Activated CD8-positive, alpha-beta memory T cell treated with anti-CD3 and anti-CD28 coated beads for 24 hours (primary cell): ENCODE results near the gene GSG1L.
A peak's percentile ranks its signal among the peaks of the same experiment; 100 is the strongest.

ENCODE experiments used
- DNase-seq: peaks from one replicate; pipeline ENCODE4 v3.0.0-alpha.2; 2020

The GSG1L gene

DNA sequence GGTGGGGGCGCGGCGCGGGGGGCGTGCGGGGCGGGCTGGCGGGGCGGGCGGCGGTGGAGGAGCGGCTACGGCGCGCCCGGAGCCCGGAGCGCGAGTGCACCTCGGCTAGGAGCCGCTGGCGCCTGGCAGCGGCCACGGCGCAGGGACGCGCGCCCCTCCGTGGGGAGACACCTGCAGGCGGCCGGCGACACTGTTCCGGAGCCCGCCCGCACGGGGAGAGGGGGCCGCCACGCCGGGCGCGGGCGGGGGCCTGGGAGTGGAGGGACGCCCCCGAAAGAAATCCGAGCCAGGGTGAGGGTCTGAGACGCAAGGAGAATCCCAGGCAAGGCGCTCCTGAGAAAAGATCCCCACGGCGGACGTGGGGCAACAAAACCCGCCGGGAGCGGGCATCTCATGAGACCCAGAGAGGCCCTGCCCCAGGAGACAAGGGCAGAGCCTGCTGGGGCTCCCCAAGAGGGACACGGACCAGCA lies at the start of gene GSG1L:
TSS of gene GSG1L (minus strand) at position 124 of the 471 bp plus-strand sequence. CDS start 290 bp downstream, outside the sequence.
- no peak for DNase-seq

DNA sequence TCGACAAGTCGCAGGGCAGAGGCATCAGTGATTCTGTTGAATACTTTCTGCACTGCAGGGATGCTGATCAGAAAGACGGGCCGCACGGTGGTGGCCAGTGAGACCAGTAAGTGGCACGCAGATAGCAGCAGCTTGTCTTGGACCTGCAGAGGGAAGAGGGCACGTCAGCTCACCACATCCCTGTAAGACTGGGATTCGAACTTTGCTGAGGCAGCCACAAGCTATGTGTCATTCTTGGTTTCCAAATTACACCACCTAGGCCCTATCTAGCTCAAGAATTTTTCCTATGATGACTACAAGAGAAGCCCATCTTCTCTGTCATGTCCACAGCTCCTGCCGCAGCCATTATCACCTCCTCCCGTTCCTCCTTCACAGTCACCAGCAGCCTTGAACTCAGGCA lies 49.4 kb upstream of the GSG1L start:
- peak; percentile 49 for DNase-seq

DNA sequence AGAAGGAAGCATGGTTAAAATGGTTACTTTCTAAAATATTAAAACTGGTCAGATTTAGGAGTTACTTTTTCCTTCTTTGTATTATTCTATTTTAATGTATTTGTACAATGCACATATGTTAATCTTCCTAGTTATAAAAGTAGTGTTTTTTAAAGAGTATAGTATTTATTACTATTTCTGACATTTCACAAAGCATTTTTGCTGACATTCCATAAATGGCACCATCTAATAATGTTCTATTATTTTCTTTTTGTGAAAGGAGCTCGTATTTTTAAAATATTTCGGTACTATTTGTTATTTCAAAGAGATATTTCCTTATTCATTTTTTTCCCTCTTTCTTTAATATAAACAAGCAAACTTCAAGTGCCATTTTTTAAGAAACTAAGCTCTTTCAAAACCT lies 47.5 kb upstream of the GSG1L start:
- DNase-seq: no peak

DNA sequence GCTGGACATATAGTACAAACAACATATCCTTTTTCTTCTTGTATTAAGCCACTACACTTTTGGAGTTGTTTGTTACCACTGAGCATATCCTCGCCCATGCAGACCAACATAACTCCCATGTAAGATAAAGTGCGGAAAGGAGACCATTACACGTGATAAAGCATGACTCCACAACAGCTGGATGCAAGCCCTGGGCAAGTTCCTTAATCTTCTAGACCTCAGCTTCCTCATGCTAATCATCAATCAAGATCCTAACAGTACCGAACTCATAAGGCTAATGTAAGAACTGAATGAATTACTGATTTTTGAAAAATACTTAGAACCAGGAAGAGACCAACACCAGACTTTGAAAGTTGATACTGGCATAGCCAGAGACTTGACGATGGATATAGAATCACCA lies 47.0 kb upstream of the GSG1L start:
- no peak for DNase-seq

DNA sequence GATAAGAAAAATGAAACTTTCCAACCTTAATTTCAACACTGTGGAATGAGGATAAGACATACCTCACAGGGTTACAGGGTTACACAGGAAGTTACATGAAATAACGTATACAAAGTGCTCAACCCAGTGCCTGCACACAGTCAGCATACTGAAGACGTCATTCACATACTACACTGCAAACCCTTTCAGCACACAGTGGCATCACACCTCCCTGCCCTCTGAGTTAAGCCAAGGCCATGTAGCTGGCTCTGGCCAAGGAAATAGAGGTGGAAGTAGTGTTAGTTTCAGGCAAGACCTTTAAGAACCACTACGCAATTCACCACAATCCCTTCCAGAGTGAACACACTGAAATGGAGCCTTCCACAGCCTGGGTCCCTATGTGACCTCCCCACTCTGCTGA lies 46.6 kb upstream of the GSG1L start:
- DNase-seq: peak; percentile 40

DNA sequence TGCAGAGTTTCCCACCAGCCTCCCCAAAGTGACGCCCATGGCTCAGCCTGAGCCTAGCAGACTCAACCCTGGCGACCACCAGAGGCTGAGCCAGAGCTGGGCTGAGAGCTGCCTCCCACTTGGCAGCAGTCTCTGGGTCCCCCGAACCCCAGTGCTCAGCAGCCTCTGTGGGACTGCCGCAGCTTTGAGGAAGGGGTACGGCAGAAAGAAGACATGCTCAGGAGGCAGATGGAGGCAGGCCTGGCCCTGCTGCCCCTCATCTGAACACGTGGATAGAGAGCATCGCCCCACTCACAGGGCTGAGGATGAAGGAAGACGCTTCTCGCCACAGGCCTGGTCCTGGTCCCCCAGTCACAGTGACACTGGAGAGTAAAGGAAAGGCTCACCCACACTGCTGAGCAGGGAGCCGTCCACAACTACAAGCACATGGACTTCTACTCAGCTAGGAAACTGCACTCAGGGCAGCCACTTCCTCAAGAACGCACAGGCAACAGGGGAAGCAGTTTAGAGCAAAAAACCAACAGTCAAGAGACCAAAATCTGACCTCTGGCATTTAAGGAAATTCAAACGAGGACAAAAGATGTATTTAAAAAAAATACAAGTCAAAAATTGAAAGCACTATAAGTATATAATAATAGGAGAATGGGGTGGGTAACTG lies 45.2 kb upstream of the GSG1L start:
- peak; percentile 40 for DNase-seq

DNA sequence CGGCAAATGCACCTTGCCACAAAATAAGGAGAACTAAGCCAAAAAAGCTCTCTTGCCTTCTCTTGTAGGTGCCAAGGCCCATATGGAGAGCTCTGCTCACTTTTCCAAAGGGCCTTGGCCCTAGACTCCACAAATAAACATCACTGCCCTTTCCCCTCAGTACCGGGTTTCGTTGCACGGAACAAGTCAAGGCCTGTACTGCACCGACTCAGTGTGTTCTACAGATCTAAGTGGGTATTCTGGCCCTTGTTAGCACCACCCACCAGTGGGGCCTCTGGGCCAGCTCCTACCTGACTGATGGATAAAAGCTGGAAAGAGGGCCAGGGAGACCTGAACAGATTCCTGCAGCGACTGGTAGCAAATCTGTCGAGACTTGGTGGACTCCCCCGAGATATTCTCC lies 43.7 kb upstream of the GSG1L start:
- DNase-seq: no peak

DNA sequence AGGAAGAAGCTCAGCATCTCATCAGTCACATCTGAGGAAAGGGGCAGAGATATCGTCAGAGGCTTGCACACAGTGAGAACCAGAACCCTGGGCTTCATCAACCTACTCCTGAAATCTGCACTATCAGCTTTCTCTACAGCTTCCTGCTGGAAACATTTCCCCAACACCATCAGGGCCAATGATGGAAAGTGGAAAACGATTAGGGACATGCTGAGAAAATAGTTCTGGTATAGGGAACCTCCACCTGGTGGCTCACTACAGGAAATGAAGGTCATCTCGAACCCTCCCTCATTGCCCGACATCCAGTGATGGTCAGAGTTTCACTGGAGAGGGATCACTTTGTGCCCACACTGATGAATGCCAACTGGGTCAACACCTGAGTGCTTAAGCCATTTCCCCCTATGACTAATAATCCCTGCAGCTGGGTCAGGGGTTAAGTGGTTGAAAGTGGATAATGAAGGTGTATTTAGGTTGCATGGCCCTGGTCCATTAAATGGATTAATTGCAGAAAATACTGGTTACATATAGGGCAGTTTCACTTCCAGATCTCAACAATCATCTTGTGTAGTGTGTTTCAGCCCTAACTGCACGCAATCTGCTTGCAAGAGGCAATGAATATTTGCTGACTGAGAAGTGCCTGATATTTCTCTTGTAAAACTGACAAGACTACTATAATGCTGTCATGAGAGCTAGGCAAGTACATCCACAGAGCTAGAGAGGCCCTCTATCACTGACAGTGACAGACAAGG lies 43.1 kb upstream of the GSG1L start:
- DNase-seq: no peak

DNA sequence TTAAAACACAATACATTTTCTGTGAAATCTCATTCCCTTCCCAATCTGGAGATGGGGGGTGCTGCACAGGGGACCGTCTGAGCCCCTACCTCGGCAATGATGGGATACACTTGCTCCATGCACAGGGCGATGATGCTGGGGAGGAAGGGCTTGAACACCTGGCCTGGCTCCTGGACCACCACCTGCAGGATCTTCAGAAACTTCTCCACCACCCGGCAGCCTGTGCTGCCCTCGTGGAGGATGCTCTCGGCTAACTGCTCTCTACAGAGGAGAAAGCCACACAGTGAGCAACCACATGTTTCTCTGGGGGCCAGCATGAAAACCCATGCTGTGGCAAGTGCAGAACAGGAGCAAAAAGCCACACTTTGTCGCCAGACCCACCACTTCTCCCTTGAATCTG lies 42.4 kb upstream of the GSG1L start:
- DNase-seq: no peak

DNA sequence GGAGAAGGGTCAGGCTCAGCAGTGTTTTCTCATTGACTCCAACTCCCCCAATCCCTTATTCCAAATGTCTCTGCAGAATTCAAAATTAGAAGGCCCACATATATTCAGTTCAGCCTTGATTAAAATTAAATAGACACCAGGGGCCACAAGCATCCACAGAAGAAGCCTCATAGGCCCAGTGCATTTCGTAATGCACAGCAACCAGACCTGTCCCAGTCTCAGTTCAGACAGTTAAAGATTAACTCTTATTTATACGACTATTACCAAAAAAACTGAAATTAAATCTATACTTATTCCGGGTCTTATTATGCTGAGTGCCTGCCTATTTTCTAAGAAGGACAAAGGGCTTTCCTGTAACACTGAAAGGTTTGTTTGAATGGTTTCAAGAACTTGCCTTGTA lies 41.8 kb upstream of the GSG1L start:
- no peak for DNase-seq

DNA sequence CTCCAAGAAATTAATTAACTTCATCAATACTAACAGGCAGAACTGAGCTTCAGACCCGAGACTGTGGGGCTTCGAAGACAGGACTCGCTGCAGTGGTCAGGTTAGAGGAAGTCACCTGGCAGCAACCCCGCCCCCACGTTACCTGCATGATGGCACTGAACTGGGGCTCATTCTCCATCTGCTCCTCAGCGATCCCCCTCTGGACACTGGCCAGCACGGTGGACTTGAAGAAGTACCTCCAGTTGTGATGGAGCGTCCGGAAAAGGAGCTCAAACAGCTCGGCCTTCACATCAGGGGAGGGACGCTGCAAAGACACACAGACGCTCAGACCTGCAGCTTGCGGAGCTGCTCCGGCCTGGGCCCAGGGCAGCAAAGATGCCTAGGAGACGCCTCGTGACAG lies 40.9 kb upstream of the GSG1L start:
- no peak for DNase-seq

DNA sequence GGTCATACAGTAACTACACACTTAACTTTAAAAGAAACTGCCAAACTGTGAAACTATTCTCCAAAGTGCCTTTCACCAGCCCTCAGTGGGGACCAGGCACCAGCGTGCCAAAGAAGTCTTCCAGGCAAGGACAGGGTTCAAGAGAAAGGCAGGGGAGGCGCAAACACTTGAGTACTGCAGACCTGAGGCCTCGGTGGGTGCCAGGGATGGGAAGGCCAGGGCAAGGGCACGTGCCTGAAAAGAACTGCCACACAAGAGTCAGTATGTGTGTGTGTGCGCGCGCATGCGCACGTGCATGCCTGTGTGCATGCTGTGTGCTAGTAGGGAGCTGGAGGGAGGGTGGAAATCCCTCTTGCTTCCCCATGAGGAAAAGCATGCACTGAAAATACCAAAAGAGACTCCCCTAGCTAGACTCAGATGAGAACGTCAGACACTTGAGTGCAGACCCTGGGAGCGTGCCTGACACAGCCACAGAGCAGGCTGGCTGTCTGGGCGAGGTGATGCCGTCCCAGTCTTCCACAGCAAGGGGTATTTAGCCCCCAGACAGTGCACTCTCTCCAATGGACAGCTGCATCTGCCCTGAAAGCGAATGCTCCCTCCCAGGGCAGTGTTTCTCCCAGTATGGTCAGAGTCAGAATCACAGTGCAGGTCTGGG lies 40.1 kb upstream of the GSG1L start:
- DNase-seq: no peak

DNA sequence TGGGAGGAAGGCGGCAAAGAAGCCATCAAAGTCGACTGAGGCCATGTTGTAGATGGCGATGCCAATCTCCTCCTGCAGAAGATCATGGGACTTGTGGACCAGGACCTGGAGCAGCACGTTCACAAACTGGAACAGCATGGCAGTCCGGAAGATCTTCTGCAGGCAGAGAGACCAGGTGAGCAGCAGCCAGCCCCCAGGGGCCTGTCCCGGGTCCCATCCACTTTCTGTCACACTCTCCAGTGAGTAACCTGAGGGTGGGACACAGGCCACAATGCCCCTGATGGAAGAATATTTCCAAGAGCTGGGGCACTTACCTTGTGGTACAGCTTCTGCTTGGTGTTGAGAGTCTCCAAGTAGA lies 38.0 kb upstream of the GSG1L start:
- no peak for DNase-seq

DNA sequence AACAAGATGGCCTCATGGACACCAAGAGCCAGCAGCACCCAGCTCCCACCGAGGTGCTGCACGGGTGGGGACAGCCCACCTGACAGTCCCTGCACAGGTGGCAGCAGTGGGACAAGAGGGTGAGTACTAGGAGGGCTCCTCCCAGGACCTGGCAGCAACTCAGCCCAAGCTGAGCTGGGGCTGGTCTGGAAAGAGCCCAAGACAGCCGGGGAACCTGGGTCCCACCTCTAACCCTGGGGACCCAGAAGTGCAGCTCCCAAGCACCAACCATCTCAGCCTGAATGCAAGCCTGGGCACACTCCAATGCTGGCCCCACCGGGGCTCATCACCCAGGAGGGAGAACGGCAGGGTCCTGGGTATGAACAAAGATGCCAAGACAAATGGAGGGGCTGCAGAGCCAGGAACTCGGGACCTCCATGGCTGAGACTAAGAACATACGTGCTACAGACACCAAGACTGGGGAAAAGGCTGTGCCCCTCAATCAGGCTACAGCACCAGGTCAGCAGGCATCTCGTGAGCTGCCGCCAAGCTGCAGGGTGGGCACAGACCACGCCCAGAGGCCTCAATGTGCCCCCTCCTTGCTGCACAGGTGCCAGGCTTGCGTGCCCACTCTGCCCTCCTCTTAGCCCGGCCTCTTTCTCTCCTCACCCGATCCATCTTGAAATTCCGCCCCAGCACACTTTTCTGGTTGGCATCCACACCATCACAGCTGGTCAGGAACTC lies 37.5 kb upstream of the GSG1L start:
- no peak for DNase-seq

DNA sequence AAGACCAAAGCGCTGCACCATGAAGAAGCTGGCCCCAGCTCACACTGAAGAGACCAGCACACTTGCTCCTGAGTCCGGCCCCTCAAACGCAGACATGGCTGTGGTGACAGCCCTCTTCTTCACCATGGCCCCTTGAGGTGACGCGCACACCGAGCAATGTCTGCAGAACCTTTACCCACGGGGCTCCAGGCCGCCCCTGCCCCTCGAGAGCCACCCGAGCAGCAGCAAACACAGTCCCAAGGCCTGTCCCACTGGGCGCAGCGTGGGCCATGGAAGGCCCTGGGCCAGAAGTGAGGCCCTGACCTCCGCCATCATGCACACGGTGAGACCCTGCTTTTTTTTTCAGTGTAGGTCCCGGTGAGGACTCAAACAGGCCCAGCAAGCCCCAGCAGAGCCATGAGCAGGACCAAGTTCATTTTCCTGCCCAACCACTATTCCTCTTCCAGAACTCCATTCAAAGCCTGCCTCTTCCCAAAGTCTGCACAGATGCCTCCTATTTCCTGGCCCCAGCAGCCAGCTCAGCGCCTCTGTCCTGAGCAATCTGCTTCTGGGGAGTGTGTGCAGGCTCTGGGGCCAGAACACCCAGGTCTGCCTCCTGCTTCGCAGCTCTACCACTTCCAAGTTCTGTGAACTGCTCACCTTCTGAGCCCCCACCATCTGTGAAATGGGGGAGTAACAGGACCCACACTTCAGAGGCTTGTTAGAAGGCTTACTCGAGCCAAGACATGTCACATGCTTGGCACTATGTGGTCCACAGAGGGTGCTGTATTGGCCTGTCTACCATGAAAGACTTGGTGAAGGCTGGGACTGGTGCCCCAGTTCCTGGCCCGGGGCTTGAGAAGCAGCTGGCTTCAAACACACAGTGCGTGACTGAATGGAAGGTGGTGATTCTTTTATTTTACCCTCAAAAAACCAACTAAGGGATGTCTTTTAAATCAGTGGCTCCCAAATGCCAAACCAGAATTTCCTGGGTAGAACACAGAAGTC lies 35.7 kb upstream of the GSG1L start:
- no peak for DNase-seq

DNA sequence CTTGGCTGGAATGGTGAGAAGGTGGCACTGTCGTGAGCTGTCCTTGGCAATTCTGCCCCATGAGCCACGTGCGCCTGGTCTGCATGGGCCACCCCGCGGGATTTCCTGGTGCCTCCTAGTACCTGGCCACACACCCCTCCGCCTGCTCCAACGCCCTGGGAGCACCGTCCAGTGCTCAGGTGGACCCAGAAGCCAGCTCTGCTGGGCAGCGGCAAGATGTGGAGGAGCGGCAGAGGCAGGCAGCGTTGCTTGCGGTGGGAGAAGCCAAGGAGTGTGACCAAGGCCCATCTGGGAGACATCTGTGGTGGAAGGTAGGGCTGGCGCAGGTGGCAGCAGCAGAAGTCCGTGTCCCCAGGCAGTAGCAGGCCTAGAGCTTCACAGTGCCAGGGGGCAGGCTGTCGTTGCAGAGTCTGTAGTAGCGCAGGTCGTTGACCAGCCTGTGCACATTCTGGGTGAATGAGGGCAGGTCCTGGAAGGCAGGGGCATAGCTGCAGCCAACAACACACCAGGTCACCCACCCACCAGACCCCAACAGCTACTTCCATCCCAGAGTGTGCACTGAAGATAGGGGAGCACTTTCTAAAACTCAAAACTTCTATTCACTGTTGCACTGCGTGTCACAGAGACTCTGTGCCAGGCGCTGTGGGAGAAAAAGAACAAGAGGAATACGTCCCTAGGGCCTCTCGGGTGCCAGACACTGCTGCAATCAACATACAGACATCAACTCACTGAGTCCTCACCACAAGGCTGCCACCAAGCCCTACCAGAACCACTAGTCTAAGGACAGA lies 34.9 kb upstream of the GSG1L start:
- no peak for DNase-seq

DNA sequence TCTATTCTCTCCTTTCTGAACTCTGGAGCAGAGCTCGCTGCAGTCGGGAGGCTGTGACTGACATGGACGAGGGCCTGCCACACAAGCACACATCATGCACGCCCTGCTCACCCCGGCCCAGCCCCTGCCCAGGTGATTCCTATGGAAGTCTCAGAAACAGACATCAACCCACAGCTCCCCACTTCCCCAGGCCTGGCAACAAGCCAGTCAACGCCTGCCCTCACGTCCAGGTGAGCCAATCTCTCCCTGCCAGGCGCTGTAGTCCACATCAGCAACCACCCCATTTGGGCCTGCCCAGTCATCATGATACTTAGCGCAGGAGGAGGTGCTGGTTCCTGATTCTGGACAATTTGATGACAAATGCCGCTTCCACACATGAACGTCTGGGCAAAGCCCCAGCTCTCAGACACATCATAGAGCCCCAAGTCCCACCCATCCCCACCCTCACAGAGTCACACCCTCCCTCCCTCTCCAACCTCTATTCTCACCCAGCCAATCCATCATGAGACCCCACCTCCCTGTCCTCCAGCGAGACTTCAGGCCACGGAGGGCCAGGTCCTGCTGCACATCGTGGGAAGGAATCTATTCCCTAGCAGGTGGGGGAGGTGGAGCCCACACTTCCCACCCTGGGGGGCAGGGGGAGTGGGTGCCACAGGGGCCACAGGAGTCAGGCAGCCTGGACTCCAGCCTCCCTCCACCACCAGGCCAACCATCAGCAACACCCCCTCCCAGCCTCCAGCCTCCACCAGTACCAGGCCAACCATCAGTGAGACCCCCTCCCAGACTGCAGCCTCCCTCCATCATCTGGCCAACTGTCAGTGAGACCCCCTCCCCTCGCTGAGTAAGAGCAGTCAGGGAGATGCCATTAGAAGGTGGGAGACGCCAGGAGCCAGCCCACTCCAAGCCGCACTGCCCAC lies 33.7 kb upstream of the GSG1L start:
- no peak for DNase-seq

DNA sequence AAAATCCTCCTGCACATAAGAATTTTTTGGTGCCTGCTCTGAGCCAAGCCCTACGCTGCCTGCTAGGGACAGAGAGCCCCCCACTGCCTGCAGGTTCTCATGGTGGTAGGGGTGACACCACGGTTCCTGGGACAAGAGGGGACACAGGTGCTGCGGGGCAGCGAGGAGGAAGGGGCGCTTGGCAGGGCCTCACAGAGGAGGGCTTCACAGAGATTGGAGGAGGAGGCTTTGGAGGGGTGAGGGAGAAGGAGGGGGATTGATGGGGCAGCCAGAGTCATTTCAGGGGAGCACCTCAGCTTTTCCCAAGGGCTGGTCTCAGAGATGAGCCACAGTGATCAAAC lies 29.8 kb upstream of the GSG1L start:
- no peak for DNase-seq

DNA sequence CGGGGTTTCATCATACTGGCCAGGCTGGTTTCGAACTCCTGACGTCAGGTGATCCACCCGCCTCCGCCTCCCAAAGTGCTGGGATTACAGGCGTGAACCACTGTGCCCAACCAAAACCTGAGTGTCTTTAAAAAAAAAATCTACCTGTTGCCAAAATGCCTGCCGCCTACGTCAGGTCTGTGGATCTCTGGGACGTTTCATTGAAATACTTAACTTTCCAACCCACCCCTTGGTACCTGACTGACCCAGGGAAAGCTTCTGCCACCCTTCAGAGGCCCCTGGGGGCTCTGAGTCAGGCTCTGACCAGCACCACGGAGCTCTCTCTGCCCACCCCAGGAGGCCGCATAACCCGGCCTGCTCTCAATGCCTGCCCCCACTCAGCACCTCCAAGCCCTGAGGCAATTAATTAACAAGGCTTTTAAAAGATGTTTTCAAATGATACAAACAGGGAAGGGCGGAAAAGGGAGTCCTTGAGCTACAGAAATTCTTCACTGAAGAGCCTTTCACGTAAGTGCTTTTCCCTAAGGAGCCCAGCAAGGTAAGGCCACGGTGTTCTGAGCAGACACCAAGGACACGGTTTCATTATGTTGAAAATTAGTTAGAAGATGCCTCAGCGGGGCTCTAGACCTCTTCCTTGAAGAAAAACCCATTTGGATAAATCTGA lies 29.3 kb upstream of the GSG1L start:
- no peak for DNase-seq

DNA sequence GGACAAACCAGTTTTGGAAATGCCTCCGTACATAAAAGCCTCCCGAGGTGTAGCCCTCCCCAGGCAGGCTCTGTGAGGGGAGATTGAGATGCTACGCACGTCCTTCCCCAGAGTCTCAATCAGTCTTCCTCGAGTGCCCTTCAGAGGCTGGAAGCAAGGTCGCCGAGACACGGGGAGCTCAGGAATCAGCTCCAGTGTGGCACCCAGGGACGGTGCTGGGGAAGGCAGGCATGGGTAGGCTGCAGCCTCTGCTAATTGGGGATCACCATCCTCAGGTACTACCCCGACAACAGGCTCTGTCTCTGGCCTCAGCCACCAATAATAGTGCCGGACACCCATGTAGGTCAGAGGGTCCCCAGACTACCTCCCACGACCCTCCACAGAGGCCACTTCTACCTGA lies 28.1 kb upstream of the GSG1L start:
- no peak for DNase-seq
